Testis (tissue), 3 donors: ENCODE data around the gene SAMHD1. TPM values are rescaled to one million over a fixed set of nuclear protein-coding genes. Genes with fewer than 3 reads are reported as not detected.

Experiments used
- DNase-seq: peaks from one replicate; pipeline ENCODE4 v3.0.0-alpha.2; 2019
- H3K27ac ChIP-seq, 2 donors: fragments of 200-600 bp; sonication (generic); one replicate each; pipeline ENCODE4 v1.5.1; 2019
- H3K27me3 ChIP-seq: fragments of 200-600 bp; sonication (generic); one replicate; pipeline ENCODE4 v1.5.1; 2019
- H3K36me3 ChIP-seq: fragments of 200-600 bp; sonication (generic); one replicate; pipeline ENCODE4 v1.5.1; 2017; ENCODE audit warnings: low read depth; ENCODE audit errors: missing control alignments
- H3K4me1 ChIP-seq: fragments of 200-600 bp; sonication (generic); one replicate; pipeline ENCODE4 v1.5.1; 2019
- H3K4me3 ChIP-seq, 2 donors: fragments of 200-600 bp; sonication (generic); one replicate each; pipeline ENCODE4 v1.5.1; 2017 to 2019
- H3K9me3 ChIP-seq: fragments of 200-600 bp; sonication (generic); one replicate; pipeline ENCODE4 v1.5.1; 2017
- POLR2A ChIP-seq: fragments of 450-650 bp; IDR thresholded peaks from one replicate; pipeline ENCODE4 v1.6.1; 2017; ENCODE audit warnings: antibody characterized with exemption, mild to moderate bottlenecking, moderate library complexity
- WGBS, 2 donors: methylation state at CpG; one replicate each; pipeline ENCODE4 v1.1.5; 2018; 5-methylcytosine and 5-hydroxymethylcytosine counted together
- intact Hi-C: fragments of 100-400 bp; cut with DNase I; formaldehyde crosslinking; loops from one replicate; pipeline ENCODE4 v1.15.1; 2023; ENCODE audit warnings: low total_unique reads
- polyA plus RNA-seq: library from polyadenylated mRNA; stranded (reverse); fragments of 350-450 nt; fragmentation: Illumina TruSeq; extraction: RNeasy Lipid Tissue Mini Kit (QIAGEN cat#74804); gene quantifications from one replicate; pipeline ENCODE4 v1.2.3, GENCODE V29; 2014; ENCODE audit warnings: low read depth, low replicate concordance; ENCODE audit not compliant: insufficient read depth
- total RNA-seq, 2 donors: library from RNA; depleted of rRNA; stranded (reverse); fragments of >200 nt; gene quantifications; one replicate each; pipeline ENCODE4 v1.2.3, GENCODE V29; 2016
- TF ChIP-seq, protein P1 (sequence below), 3 experiments: fragments of 450-650 bp in 2 of 3; fragments of 200-600 bp in 1 of 3; sonication (generic) in 1 of 3; IDR thresholded peaks; one replicate each; pipeline ENCODE4 v1.5.1; 2016 to 2019; ENCODE audit warnings: antibody characterized with exemption in 3 of 3, mild to moderate bottlenecking in 2 of 3, moderate library complexity in 1 of 3

The SAMHD1 gene
- total and polyA plus RNA-seq, 3 donors from 2014 or later, result 38.7 to 79.0 (median 61.9) TPM

DNA sequence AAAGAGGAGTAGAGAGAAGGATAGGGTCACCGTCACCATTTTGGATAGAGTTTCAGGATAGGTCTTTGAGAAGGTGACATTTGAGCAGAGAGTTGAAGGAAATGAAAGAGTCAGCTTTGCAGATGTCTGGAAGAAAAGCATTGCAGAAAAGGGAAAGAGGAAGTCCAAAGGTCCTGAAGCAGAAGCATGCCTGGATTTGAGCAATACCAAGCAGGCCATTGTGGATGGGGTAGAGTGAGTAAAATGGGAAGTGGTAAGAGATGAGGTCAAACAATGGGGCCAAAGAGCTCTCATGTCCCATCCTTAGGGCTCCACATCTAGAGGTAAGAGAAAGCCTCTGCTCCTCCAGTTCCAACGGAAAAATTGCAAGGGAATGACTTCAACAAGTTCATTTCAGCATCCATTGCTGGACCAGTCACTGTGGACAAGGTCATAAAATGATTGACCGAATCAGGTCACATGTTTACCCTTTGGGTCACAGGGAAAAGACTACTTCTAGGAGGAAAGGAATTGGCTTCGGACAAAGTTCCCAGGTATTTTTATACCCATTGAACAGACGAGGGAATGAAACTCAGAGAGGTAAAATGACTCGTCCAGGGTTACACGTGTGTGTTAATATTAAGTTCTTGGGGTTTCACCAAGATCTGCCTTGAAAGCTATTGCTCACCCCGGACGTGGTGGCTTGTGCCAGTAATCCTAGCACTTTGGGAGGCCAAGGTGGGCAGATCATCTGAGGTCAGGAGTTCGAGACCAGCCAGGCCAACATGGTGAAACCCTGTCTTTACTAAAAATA, 6.6 kb upstream of the SAMHD1 start:
- Histone ChIP-seq H3K4me3 (no peak overlapping the region), H3K36me3 (no peaks in the 10 kb centered on the region), H3K4me1 (no peaks in the 10 kb centered on the region), H3K27ac (no peak overlapping the region), H3K27me3 (no peaks in the 10 kb centered on the region), H3K9me3 (no peaks in the 10 kb centered on the region)
- TF ChIP-seq, protein P1, sequence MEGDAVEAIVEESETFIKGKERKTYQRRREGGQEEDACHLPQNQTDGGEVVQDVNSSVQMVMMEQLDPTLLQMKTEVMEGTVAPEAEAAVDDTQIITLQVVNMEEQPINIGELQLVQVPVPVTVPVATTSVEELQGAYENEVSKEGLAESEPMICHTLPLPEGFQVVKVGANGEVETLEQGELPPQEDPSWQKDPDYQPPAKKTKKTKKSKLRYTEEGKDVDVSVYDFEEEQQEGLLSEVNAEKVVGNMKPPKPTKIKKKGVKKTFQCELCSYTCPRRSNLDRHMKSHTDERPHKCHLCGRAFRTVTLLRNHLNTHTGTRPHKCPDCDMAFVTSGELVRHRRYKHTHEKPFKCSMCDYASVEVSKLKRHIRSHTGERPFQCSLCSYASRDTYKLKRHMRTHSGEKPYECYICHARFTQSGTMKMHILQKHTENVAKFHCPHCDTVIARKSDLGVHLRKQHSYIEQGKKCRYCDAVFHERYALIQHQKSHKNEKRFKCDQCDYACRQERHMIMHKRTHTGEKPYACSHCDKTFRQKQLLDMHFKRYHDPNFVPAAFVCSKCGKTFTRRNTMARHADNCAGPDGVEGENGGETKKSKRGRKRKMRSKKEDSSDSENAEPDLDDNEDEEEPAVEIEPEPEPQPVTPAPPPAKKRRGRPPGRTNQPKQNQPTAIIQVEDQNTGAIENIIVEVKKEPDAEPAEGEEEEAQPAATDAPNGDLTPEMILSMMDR (IDR thresholded peaks at IDR 0.05), result no peak
- TF ChIP-seq POLR2A, result no peak
- intact Hi-C loops, result no loop called here
- WGBS, 2 donors, result 83 to 91% methylated on average over 10 of the region's 10 CpGs
- DNase-seq, result no peak

DNA sequence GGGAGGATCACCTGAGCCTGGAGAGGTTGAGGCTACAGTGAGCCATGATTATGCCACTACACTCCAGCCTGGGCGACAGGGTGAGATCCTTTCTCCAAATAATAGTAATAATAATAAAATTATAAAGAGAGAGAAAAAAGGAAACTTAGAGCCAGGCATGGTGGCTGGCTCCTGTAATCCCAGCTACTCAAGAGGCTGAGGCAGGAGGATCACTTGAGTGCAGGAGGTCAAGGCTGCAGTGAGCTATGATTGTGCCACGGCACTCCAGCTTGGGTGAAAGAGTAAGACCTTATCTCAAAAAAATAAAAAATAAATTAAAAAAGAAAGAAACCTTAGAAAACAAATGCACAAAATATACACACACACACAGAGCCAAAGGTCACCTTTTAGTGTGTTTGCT, 5.2 kb upstream of the SAMHD1 start:
- WGBS, 2 donors, result 64 to 72% methylated on average over 2 of the region's 2 CpGs
- no peak for TF ChIP-seq POLR2A
- TF ChIP-seq, protein P1 (IDR thresholded peaks at IDR 0.05), result no peak
- no peak overlapping the region for H3K4me3 ChIP-seq
- no peaks in the 10 kb centered on the region for H3K9me3 ChIP-seq
- DNase-seq, result no peak
- H3K27me3 ChIP-seq, result no peaks in the 10 kb centered on the region
- no peaks in the 10 kb centered on the region for H3K36me3 ChIP-seq
- H3K27ac ChIP-seq, result no peak overlapping the region
- intact Hi-C loops, result no loop called here
- H3K4me1 ChIP-seq, result peaks cover 4% of the 10 kb centered on the region

DNA sequence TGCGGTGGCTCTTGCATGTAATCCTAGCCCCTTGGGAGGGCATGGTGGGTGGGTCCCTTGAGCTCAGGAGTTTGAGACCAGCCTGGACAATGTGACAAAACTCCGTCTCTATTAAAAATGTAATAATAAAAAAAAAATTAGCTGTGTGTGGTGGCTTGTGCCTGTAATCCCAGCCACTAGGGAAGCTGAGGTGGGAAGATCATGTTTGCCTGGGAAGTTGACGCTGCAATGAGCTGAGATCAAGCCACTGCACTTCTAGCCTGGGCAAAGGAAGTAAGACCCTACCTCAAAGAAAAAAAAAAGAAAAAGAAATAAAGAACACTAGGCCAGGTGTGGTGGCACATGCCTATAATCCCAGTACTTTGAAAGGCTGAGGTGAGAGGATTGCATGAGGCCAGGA, 4.5 kb upstream of the SAMHD1 start:
- DNase-seq, result no peak
- H3K27ac ChIP-seq, result no peak overlapping the region
- H3K9me3 ChIP-seq, result no peaks in the 10 kb centered on the region
- TF ChIP-seq POLR2A, result no peak
- TF ChIP-seq, protein P1 (IDR thresholded peaks at IDR 0.05), result no peak
- no peaks in the 10 kb centered on the region for H3K27me3 ChIP-seq
- intact Hi-C loops, result no loop called here
- no peak overlapping the region for H3K4me3 ChIP-seq
- 60 to 96% methylated on average over 3 of the region's 3 CpGs for WGBS, 2 donors
- peaks cover 4% of the 10 kb centered on the region for H3K4me1 ChIP-seq
- no peaks in the 10 kb centered on the region for H3K36me3 ChIP-seq

DNA sequence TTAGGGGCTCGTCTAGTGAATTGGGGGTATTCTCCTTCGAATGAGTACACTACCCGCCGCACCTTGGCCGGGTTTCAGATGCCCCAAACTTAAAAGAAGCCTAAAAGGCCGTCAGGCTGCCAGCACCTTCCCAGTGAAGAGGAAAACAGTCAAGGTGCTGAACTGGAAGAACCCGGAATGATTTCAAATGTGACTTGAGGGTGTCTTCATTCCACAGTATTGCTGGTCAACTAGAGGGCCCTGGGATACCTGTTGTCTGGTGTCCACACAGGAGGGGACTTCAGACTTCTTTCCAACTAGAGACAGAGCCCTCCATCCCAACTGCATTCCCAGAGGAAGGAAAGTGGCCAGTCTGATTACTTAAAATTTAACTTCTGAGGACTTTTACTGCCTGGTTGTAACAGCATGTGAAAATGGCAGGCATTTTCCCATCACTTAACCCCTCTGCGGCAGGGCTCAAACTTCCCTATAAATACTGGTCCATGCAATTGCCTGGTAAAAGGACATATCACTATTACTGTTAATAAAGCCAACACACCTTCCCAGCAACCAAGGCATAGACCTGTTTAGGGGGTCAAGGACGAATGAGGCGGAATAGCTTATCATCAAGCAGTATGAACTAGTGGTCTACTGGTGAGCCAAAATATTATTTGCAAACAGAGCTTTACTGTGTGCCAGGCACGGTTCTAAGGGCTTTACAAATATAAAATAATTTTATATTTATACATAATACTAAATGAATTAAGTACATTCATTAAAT, 651 bp upstream of the SAMHD1 start:
- intact Hi-C loops, result no loop called here
- TF ChIP-seq POLR2A, result no peak
- TF ChIP-seq, protein P1 (IDR thresholded peaks at IDR 0.05), result no peak
- Histone ChIP-seq H3K36me3 (no peaks in the 10 kb centered on the region), H3K27me3 (no peaks in the 10 kb centered on the region), H3K9me3 (no peaks in the 10 kb centered on the region), H3K4me1 (peaks cover 10% of the 10 kb centered on the region), H3K4me3 (peak overlapping the region; percentile 98 to 99), H3K27ac (peak overlapping the region; percentile 96 to 98)
- no peak for DNase-seq
- WGBS, 2 donors, result 21 to 23% methylated on average over 10 to 11 of the region's 11 CpGs
